HepG2 (cell line): ENCODE results near the gene UGT2A3. TPM values are rescaled to one million over a fixed set of nuclear protein-coding genes. Genes with fewer than 3 reads are reported as not detected.

Experiments used
- AKNA ChIP-seq: sonication (generic); formaldehyde crosslinking; IDR thresholded peaks from 2 replicates; pipeline ENCODE4 v1.4.0; 2020; ENCODE audit warnings: missing genetic modification reagents, borderline replicate concordance
- HNF4A ChIP-seq: sonication (generic); formaldehyde crosslinking; IDR thresholded peaks from 2 replicates; pipeline ENCODE4 v1.4.0; 2020; ENCODE audit warnings: missing genetic modification reagents
- IKZF4 ChIP-seq: sonication (generic); formaldehyde crosslinking; IDR thresholded peaks from 2 replicates; pipeline ENCODE4 v1.5.1; 2020; ENCODE audit warnings: borderline replicate concordance, mild to moderate bottlenecking, low read depth, missing genetic modification reagents; ENCODE audit errors: not compliant biosample characterization
- MED1 ChIP-seq: sonication (generic); formaldehyde crosslinking; IDR thresholded peaks from 2 replicates; pipeline ENCODE4 v1.4.0; 2020; ENCODE audit warnings: missing genetic modification reagents
- NFE2L2 ChIP-seq: fragments of 150-350 bp; IDR thresholded peaks from 2 replicates; pipeline ENCODE4 v1.6.1; 2014; ENCODE audit warnings: low read length
- SNAPC4 ChIP-seq: sonication (generic); formaldehyde crosslinking; IDR thresholded peaks from 2 replicates; pipeline ENCODE4 v1.4.0; 2020; ENCODE audit warnings: mild to moderate bottlenecking, missing genetic modification reagents
- ZNF253 ChIP-seq: sonication (generic); formaldehyde crosslinking; IDR thresholded peaks from 2 replicates; pipeline ENCODE4 v1.8.0; 2022; ENCODE audit warnings: mild to moderate bottlenecking, missing genetic modification reagents, borderline replicate concordance
- ZNF280D ChIP-seq: sonication (generic); formaldehyde crosslinking; IDR thresholded peaks from 2 replicates; pipeline ENCODE4 v1.5.1; 2020; ENCODE audit warnings: mild to moderate bottlenecking, missing genetic modification reagents
- ZNF33B ChIP-seq: sonication (generic); formaldehyde crosslinking; IDR thresholded peaks from 2 replicates; pipeline ENCODE4 v1.5.1; 2020; ENCODE audit warnings: mild to moderate bottlenecking, missing genetic modification reagents
- polyA plus RNA-seq, 8 experiments: library from polyadenylated mRNA; depleted of rRNA in 3 of 8; stranded (reverse) in 7 of 8; unstranded in 1 of 8; fragments of >200 nt; fragmentation: Illumina TruSeq in 4 of 8; extraction: Trizol in 4 of 8; gene quantifications; 2 replicates each; pipeline versions ENCODE4 v1.2.1 to v1.2.3, GENCODE V29; 2011 to 2016; ENCODE audit warnings: low read depth in 4 of 8, missing spikeins in 1 of 8, mixed read lengths in 1 of 8; ENCODE audit not compliant: insufficient read depth in 1 of 8
- total RNA-seq, 5 experiments: library from RNA; depleted of rRNA; stranded (reverse); fragments of >200 nt; fragmentation: Illumina TruSeq; extraction: Trizol; gene quantifications; 2 replicates each; pipeline ENCODE4 v1.2.3, GENCODE V29; 2016; ENCODE audit warnings: low read depth in 1 of 5
- TF ChIP-seq, protein P1 (sequence below): sonication (generic); formaldehyde crosslinking; IDR thresholded peaks from 2 replicates; pipeline ENCODE4 v1.4.0; 2020; ENCODE audit warnings: mild to moderate bottlenecking, missing genetic modification reagents

The UGT2A3 gene
- total and polyA plus RNA-seq, 2 of the 13 experiments (the other 11 are each of a cell fraction or from before 2014, with no cell fraction given), result 61.3 to 97.2 TPM

DNA sequence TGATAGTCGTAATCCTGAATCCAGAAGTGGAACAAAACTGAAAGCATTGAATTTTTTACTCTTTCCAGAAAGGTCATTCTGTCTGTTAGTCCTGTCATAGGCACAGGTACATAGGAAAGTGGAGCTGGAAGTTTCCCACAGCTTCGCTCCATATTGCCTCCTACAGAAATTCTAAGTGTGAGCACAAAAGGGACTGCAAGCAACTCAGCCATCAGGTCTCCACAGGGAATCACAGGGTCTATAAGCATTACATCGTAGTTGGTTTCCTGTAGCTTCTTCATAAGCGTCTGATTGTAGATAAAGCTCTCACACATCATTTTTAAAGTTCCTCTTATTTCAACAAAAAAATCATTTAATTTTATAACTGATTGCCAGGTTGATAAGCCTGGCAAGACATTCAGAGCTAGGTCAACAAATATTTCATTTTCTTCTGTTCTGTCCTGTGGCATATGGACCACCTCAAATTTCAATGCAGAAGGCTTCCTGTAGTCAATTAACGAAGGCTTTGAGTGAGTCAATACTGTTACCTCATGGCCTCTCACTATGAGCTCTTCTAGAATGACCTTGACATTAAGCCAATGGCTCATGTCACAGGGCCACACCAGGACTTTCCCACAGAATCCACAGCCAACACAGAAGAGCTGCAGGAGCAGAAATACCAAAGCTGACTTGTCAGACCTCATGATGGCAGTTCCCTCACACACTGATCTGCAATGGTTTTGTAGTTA lies at the start of gene UGT2A3 (continued):
- TF ChIP-seq SNAPC4 (CRISPR knock-in tag), result 0 out of 2 replicates have a peak, but pooled peaks have one; percentile 35
- TF ChIP-seq, protein P1, sequence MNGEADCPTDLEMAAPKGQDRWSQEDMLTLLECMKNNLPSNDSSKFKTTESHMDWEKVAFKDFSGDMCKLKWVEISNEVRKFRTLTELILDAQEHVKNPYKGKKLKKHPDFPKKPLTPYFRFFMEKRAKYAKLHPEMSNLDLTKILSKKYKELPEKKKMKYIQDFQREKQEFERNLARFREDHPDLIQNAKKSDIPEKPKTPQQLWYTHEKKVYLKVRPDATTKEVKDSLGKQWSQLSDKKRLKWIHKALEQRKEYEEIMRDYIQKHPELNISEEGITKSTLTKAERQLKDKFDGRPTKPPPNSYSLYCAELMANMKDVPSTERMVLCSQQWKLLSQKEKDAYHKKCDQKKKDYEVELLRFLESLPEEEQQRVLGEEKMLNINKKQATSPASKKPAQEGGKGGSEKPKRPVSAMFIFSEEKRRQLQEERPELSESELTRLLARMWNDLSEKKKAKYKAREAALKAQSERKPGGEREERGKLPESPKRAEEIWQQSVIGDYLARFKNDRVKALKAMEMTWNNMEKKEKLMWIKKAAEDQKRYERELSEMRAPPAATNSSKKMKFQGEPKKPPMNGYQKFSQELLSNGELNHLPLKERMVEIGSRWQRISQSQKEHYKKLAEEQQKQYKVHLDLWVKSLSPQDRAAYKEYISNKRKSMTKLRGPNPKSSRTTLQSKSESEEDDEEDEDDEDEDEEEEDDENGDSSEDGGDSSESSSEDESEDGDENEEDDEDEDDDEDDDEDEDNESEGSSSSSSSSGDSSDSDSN (CRISPR knock-in tag), result 0 out of 2 replicates have a peak, but pooled peaks have one; percentile 16
- peak; percentile 64; the same call in 1 of the 2 replicates for TF ChIP-seq ZNF280D (CRISPR knock-in tag)
- no peak for TF ChIP-seq IKZF4 (CRISPR knock-in tag)
- peak; percentile 94 for TF ChIP-seq MED1
- no peak for TF ChIP-seq ZNF253 (CRISPR knock-in tag)
- peak; percentile 75 for TF ChIP-seq HNF4A (CRISPR knock-in tag)
- no peak for TF ChIP-seq AKNA (CRISPR knock-in tag)
- no peak for TF ChIP-seq ZNF33B (CRISPR knock-in tag)
- no peak for TF ChIP-seq NFE2L2
